Measurements from ENCODE around the gene AKR7A2. TPM values are rescaled to one million over a fixed set of nuclear protein-coding genes. Genes with fewer than 3 reads are reported as not detected.
"Not testable (repeated sequence)": the region's sequence is repeated elsewhere in the genome, so short reads cannot be mapped to it uniquely, and the experiment has no call there.

AKR7A2 gene
- total and polyA plus RNA-seq, 8 donors = 43.2 to 73.8 (median 63.5) TPM

DNA sequence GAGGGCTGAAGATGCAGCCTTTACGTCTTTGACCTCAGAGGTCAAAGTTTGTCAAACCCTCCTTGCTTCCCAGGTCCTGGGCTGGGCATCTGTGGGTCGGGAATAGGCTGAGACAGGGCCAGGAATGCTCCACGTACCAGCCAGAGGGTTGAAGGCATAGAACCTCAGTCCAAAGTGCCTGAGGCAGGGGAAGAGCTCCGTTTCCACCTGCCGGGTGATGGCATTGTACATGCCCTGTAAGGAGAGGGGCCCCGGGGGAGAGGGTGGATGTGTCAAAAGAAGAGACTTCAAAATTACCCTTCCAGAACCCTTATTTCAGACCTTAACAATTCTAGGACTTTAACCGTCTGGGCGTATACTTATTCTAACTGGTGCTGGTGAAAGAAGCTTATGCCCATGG, 27.1 kb downstream of the AKR7A2 start:
- DNase-seq (no peak), ATAC-seq (no peak)
- Histone ChIP-seq H3K9me3 (no peaks in the 10 kb centered on the region), H3K27ac (no peak overlapping the region), H3K36me3 (no peaks in the 10 kb centered on the region), H3K4me1 (peaks cover 0 to 11% of the 10 kb centered on the region in 2 donors), H3K27me3 (peaks cover 0 to 17% of the 10 kb centered on the region in 2 donors), H3K4me3 (no peak overlapping the region)
- TF ChIP-seq CTCF (IDR thresholded peaks at IDR 0.05) = no peak
- intact Hi-C loops (cut with DNase I) = no loop called here

GRCh38 chr1:19283891-19284290, 28.1 kb downstream of the AKR7A2 start:
- ATAC-seq (no peak), DNase-seq (no peak)
- intact Hi-C loops (cut with DNase I) = no loop called here
- Histone ChIP-seq H3K36me3 (no peaks in the 10 kb centered on the region), H3K9me3 (no peaks in the 10 kb centered on the region), H3K4me3 (no peak overlapping the region), H3K27me3 (peaks cover 0 to 12% of the 10 kb centered on the region in 2 donors), H3K27ac (no peak overlapping the region), H3K4me1 (peaks cover 0 to 3% of the 10 kb centered on the region in 2 donors)
- TF ChIP-seq CTCF (IDR thresholded peaks at IDR 0.05) = no peak

GRCh38 chr1:19274636-19275035, 37.3 kb downstream of the AKR7A2 start:
- intact Hi-C loops (cut with DNase I) = no loop called here
- Histone ChIP-seq H3K4me3 (no peak overlapping the region), H3K4me1 (no peaks in the 10 kb centered on the region), H3K36me3 (no peaks in the 10 kb centered on the region), H3K27me3 (peaks cover 3 to 26% of the 10 kb centered on the region in 2 donors), H3K27ac (no peak overlapping the region), H3K9me3 (peaks cover 0 to 10% of the 10 kb centered on the region in 2 donors)
- DNase-seq (no peak), ATAC-seq (no peak)
- TF ChIP-seq CTCF (IDR thresholded peaks at IDR 0.05) = no peak

DNA sequence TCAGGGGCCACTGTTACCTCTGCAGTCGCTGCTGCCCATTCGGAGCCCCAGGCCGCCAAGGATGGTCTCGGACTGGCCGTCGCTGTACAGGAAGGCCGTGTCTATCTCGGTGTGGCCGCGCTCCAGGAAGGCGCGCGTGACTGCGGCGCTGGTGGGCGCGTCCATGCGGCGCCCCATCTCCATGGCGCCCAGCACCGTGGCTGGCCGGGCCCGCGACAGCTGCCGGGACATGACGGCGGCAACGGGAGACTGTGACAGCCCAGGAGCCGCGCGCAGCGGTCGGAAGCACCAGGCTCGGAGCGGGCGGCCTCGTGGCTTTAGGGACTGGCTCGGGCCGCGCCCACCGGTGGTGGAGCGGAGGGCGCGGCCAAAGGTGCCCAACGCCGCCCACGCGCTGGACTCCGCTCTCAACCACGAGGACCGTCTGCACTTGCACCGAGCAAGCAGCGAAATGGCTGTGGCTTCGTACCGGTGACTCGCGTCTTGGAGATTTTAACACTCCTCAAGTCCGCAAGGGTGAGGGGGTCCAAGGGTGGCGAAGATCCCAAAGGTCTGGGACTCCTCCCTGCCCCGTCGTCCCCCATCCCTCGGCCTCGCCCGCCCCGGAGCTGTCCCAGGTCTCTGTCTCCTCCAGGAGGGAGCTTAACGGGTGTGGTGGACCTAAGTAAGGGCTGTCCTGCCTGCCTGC, 38.0 kb downstream of the AKR7A2 start:
- intact Hi-C loops (cut with DNase I); H3K4me1 ChIP-seq; DNase-seq; H3K27ac ChIP-seq; H3K4me3 ChIP-seq; H3K36me3 ChIP-seq: not testable (repeated sequence)
- peaks cover 3 to 26% of the 10 kb centered on the region in 2 donors for H3K27me3 ChIP-seq
- peak; percentile 77 for ATAC-seq
- peaks cover 0 to 10% of the 10 kb centered on the region in 2 donors for H3K9me3 ChIP-seq

DNA sequence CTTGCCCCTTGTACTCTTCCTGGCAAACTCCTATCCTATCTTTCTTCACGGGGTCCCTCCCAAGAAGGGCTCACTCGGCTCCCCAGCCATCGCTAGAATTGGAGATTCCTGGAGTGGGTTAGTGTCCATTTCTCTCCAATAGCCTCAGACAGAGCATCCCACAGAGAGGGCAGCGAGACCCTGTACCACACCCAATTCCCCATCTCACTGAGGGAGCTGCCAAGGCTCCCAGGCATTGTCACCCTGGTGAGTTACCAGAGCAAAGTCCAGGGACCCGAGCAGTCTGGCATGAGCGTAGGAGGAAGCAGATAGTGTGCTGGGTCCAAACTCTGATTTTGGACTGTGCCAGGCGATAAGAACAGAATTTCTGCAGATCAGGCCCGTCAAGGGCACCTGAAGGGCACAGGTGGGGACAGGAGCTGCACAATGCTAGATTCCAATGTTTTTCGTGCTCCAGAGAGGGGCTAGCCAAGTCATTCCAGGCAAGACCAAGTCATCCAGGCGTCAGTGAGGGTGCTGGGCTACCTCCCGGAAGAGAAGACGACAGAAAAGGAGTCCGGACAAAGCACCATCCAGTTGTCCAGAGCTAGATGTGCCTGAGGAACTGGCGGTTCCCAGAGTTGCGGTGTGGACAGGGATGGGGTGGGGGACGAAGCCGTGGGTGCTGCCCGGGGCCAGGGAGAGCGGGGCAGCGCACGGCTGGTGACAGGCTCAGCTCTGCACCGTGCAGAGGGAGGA, 38.7 kb downstream of the AKR7A2 start:
- H3K4me3 ChIP-seq = no peak overlapping the region
- intact Hi-C loops (cut with DNase I) = no loop called here
- H3K27me3 ChIP-seq = peaks cover 3 to 26% of the 10 kb centered on the region in 2 donors
- H3K36me3 ChIP-seq = no peaks in the 10 kb centered on the region
- TF ChIP-seq CTCF (IDR thresholded peaks at IDR 0.05) = no peak
- no peak for DNase-seq
- peaks cover 0 to 10% of the 10 kb centered on the region in 2 donors for H3K9me3 ChIP-seq
- no peaks in the 10 kb centered on the region for H3K4me1 ChIP-seq
- peak; percentile 8 for ATAC-seq
- H3K27ac ChIP-seq = no peak overlapping the region
